GM12878 (cell line): Measurements from ENCODE around the gene DCUN1D4. TPM values are rescaled to one million over a fixed set of nuclear protein-coding genes. Genes with fewer than 3 reads are reported as not detected.

ENCODE experiments used
- ATF3 ChIP-seq: IDR thresholded peaks from 2 replicates; pipeline ENCODE4 v1.6.1; 2011; ENCODE audit warnings: low read depth, mild to moderate bottlenecking, low read length, moderate library complexity, borderline replicate concordance; ENCODE audit errors: extremely low read depth
- ATF7 ChIP-seq: fragments of 450-650 bp; IDR thresholded peaks from 2 replicates; pipeline ENCODE4 v1.6.1; 2016; ENCODE audit warnings: low read depth, mild to moderate bottlenecking
- CBFB ChIP-seq: IDR thresholded peaks from 2 replicates; pipeline ENCODE4 v1.6.1; 2016; ENCODE audit warnings: antibody characterized with exemption, low read depth
- CEBPB ChIP-seq, 2 experiments: fragments of 150-350 bp in 1 of 2; IDR thresholded peaks; 2 replicates each; pipeline ENCODE4 v1.6.1; 2012 to 2014; ENCODE audit warnings: low read depth in 2 of 2, low read length in 2 of 2, borderline replicate concordance in 1 of 2, inconsistent platforms in 1 of 2
- E2F4 ChIP-seq: IDR thresholded peaks from 2 replicates; pipeline ENCODE4 v1.6.1; 2012; ENCODE audit warnings: low read depth, low read length, improper control_type of control experiment
- E2F8 ChIP-seq: fragments of 450-650 bp; IDR thresholded peaks from 2 replicates; pipeline ENCODE4 v1.6.1; 2018; ENCODE audit warnings: mild to moderate bottlenecking, low read depth, moderate library complexity; ENCODE audit not compliant: partially characterized antibody
- EP300 ChIP-seq, 2 experiments: fragments of 150-350 bp in 1 of 2; IDR thresholded peaks; 2 replicates each; pipeline ENCODE4 v1.6.1; 2011 to 2012; ENCODE audit warnings: low read depth in 2 of 2, low read length in 2 of 2, borderline replicate concordance in 1 of 2, improper control_type of control experiment in 1 of 2, inconsistent platforms in 1 of 2; ENCODE audit not compliant: control insufficient read depth in 1 of 2
- FOXK2 ChIP-seq: fragments of 450-650 bp; IDR thresholded peaks from 2 replicates; pipeline ENCODE4 v1.6.1; 2017; ENCODE audit warnings: mild to moderate bottlenecking, moderate library complexity
- HCFC1 ChIP-seq: fragments of 150-350 bp; IDR thresholded peaks from 2 replicates; pipeline ENCODE4 v1.6.1; 2014; ENCODE audit warnings: low read length
- IKZF1 ChIP-seq: fragments of 450-650 bp; conservative IDR thresholded peaks from 2 replicates; pipeline ENCODE4 v1.6.1; 2017; ENCODE audit warnings: antibody characterized with exemption, mild to moderate bottlenecking
- IRF4 ChIP-seq: IDR thresholded peaks from 2 replicates; pipeline ENCODE4 v1.6.1; 2011; ENCODE audit warnings: low read depth, low read length
- JUND ChIP-seq: IDR thresholded peaks from 2 replicates; pipeline ENCODE4 v1.6.1; 2012; ENCODE audit warnings: low read depth, mild to moderate bottlenecking, low read length, improper control_type of control experiment, moderate library complexity
- MEF2A ChIP-seq: IDR thresholded peaks from 2 replicates; pipeline ENCODE4 v1.6.1; 2011; ENCODE audit warnings: low read depth, mild to moderate bottlenecking, low read length, moderate library complexity; ENCODE audit not compliant: insufficient read depth
- MLLT1 ChIP-seq: fragments of 450-650 bp; IDR thresholded peaks from 2 replicates; pipeline ENCODE4 v1.6.1; 2016; ENCODE audit warnings: mild to moderate bottlenecking
- NBN ChIP-seq: fragments of 450-650 bp; IDR thresholded peaks from 2 replicates; pipeline ENCODE4 v1.6.1; 2016
- NFIC ChIP-seq: IDR thresholded peaks from 2 replicates; pipeline ENCODE4 v1.6.1; 2012; ENCODE audit warnings: low read depth, mild to moderate bottlenecking, inconsistent platforms, low read length, moderate library complexity
- PAX5 ChIP-seq: IDR thresholded peaks from 2 replicates; pipeline ENCODE4 v1.6.1; 2011; ENCODE audit warnings: low read depth, low read length, borderline replicate concordance
- PAX8 ChIP-seq: fragments of 450-650 bp; IDR thresholded peaks from 2 replicates; pipeline ENCODE4 v1.6.1; 2017; ENCODE audit warnings: mild to moderate bottlenecking, moderate library complexity
- POLR2AphosphoS2 ChIP-seq: IDR thresholded peaks from 2 replicates; pipeline ENCODE4 v1.6.1; 2011; ENCODE audit warnings: low read depth, mild to moderate bottlenecking, low read length, improper control_type of control experiment, moderate library complexity
- RELB ChIP-seq: fragments of 450-650 bp; IDR thresholded peaks from 2 replicates; pipeline ENCODE4 v1.6.1; 2017; ENCODE audit warnings: low read depth, mild to moderate bottlenecking, moderate library complexity
- SIN3A ChIP-seq: IDR thresholded peaks from 2 replicates; pipeline ENCODE4 v1.6.1; 2012; ENCODE audit warnings: low read depth, low read length, improper control_type of control experiment
- SMAD5 ChIP-seq: IDR thresholded peaks from 2 replicates; pipeline ENCODE4 v1.6.1; 2016; ENCODE audit warnings: antibody characterized with exemption, low read depth
- WRNIP1 ChIP-seq: IDR thresholded peaks from 2 replicates; pipeline ENCODE4 v1.6.1; 2011; ENCODE audit warnings: low read depth, low read length, improper control_type of control experiment, borderline replicate concordance
- YY1 ChIP-seq: IDR thresholded peaks from 2 replicates; pipeline ENCODE4 v1.6.1; 2011; ENCODE audit warnings: low read depth, mild to moderate bottlenecking, low read length
- ZNF622 ChIP-seq: fragments of 450-650 bp; IDR thresholded peaks from 2 replicates; pipeline ENCODE4 v1.6.1; 2017; ENCODE audit warnings: mild to moderate bottlenecking, inconsistent platforms
- polyA plus RNA-seq, 11 experiments: library from polyadenylated mRNA; depleted of rRNA in 4 of 11; unstranded in 6 of 11; stranded (reverse) in 5 of 11; fragments of >200 nt; fragmentation: Nextera tagmentation in 4 of 11; fragmentation: Illumina TruSeq in 1 of 11; extraction: Ambion mirVana in 4 of 11; extraction: Trizol in 1 of 11; gene quantifications; 1 replicate in 1 of 11; 2 replicates in 10 of 11; pipeline versions ENCODE4 v1.2.1 to v1.2.3, GENCODE V29; 2011 to 2016; ENCODE audit warnings: inconsistent platforms in 2 of 11, missing spikeins in 2 of 11, low read depth in 1 of 11
- total RNA-seq, 4 experiments: library from RNA; depleted of rRNA in 3 of 4; stranded (reverse); fragments of >200 nt in 3 of 4; fragmentation: Illumina TruSeq in 1 of 4; extraction: Trizol in 1 of 4; gene quantifications; 2 replicates each; pipeline versions ENCODE4 v1.2.1 to v1.2.3, GENCODE V29; 2013 to 2021

The DCUN1D4 gene
- total and polyA plus RNA-seq, 10 of the 15 experiments (the other 5 are each of a cell fraction or from before 2014, with no cell fraction given): 7.1 to 62.6 (median 16.8) TPM

GRCh38 chr4:51895816-51896408, 53.0 kb downstream of the DCUN1D4 start (continued):
- TF ChIP-seq IRF4 (no peak), HCFC1 (no peak), ATF3 (peak; percentile 17; the same call in 1 of the 2 replicates), PAX5 (no peak), RELB (no peak), IKZF1 (no peak), CBFB (no peak), SIN3A (no peak), EP300 (IDR thresholded peaks at IDR 0.05; ENCODE audit: borderline replicate concordance in 1 of 2, control insufficient read depth in 1 of 2, low read depth in 2 of 2, low read length in 2 of 2) (no peak), FOXK2 (no peak), WRNIP1 (no peak), JUND (no peak), MLLT1 (no peak), MEF2A (no peak), YY1 (peak; percentile 63), E2F8 (no peak), PAX8 (no peak), NFIC (no peak), POLR2AphosphoS2 (no peak), E2F4 (no peak), ZNF622 (no peak), SMAD5 (no peak), ATF7 (no peak), CEBPB (IDR thresholded peaks at IDR 0.05; ENCODE audit: borderline replicate concordance in 1 of 2, low read depth in 2 of 2, low read length in 2 of 2) (no peak), NBN (no peak)
